Activated T-helper 17 cell treated with anti-CD3 and anti-CD28 coated beads, Interleukin-2, amount 50 U/mL, for 72 hours (primary cell): ENCODE measurements around the gene RTN1. TPM values are rescaled to one million over a fixed set of nuclear protein-coding genes. Genes with fewer than 3 reads are reported as not detected.

ENCODE experiments used
- ATAC-seq: fragments of 150-1000 bp; cut with Tn5 transposase; replicated peaks from 2 replicates; pipeline ENCODE4 v1.10.0; 2021; ENCODE audit warnings: mild to moderate bottlenecking, moderate library complexity
- H3K27ac Mint-ChIP-seq: one replicate; pipeline ENCODE4 v1.8.0; 2022; ENCODE audit warnings: mixed read lengths
- H3K27me3 Mint-ChIP-seq: one replicate; pipeline ENCODE4 v1.8.0; 2022; ENCODE audit warnings: mixed read lengths
- H3K36me3 Mint-ChIP-seq: one replicate; pipeline ENCODE4 v1.8.0; 2022; ENCODE audit warnings: low read depth, mild to moderate bottlenecking, mixed read lengths
- H3K4me1 Mint-ChIP-seq: one replicate; pipeline ENCODE4 v1.8.0; 2022; ENCODE audit warnings: mixed read lengths
- H3K4me3 Mint-ChIP-seq: one replicate; pipeline ENCODE4 v1.8.0; 2022; ENCODE audit warnings: mild to moderate bottlenecking, mixed read lengths
- H3K9me3 Mint-ChIP-seq: one replicate; pipeline ENCODE4 v1.8.0; 2022; ENCODE audit warnings: mixed read lengths
- total RNA-seq, 2 donors: library from RNA; stranded (reverse); gene quantifications; one replicate each; pipeline ENCODE4 v1.2.3, GENCODE V29; 2022

Gene RTN1
- total RNA-seq, 2 donors from 2014 or later, result not detected

DNA sequence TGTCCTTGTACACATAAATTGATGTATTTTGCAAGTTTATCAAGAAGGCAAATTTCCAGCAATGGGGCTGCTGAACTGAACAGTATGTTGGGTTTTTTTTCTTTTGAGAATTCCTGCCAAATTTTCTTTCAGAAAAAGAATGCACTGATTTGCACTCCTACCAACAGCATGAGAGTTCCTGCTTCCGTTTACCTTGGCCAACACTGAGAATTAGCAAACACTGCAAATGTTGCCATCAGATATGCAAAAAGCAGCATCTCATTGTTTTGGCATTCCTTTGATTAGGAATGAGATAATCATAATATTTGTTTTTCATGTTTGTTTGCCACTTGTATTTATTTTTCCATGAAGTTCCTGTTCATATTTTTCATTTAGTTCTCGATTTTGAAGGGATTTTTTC is 82.4 kb downstream of the RTN1 start:
- no peak overlapping the region for H3K27ac Mint-ChIP-seq
- no peaks in the 10 kb centered on the region for H3K4me1 Mint-ChIP-seq
- no peaks in the 10 kb centered on the region for H3K36me3 Mint-ChIP-seq
- no peaks in the 10 kb centered on the region for H3K9me3 Mint-ChIP-seq
- H3K4me3 Mint-ChIP-seq, result no peak overlapping the region
- H3K27me3 Mint-ChIP-seq, result peaks cover 4% of the 10 kb centered on the region
- no peak for ATAC-seq

- H3K9me3 Mint-ChIP-seq, result no peaks in the 10 kb centered on the region
- H3K4me1 Mint-ChIP-seq, result no peaks in the 10 kb centered on the region
- peaks cover 4% of the 10 kb centered on the region for H3K27me3 Mint-ChIP-seq
- H3K36me3 Mint-ChIP-seq, result no peaks in the 10 kb centered on the region
- ATAC-seq, result no peak
- no peak overlapping the region for H3K4me3 Mint-ChIP-seq
- H3K27ac Mint-ChIP-seq, result no peak overlapping the region
Measured at GRCh38 chr14:59787045-59787674, 83.4 kb downstream of the RTN1 start.

DNA sequence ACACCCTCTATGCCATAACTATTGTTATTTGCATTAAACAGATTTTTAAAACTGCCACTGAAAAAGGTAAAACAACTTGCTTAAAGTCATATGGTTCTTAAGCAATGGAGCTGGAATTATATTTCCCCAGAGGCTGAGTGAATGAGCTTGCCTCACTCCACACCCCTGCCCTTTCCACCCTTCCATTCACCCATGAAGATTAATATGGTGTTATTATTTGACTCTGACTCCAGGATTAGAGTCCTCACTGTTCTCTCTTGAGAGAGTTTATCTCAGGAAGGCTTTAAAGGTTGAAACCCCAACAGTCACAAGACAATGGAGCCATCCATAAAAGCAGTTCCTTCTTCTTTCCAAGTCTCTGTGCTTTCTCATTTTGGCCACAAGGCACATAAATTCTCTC is 84.9 kb downstream of the RTN1 start:
- H3K4me3 Mint-ChIP-seq, result no peak overlapping the region
- H3K36me3 Mint-ChIP-seq, result no peaks in the 10 kb centered on the region
- no peaks in the 10 kb centered on the region for H3K4me1 Mint-ChIP-seq
- no peaks in the 10 kb centered on the region for H3K27me3 Mint-ChIP-seq
- ATAC-seq, result no peak
- no peaks in the 10 kb centered on the region for H3K9me3 Mint-ChIP-seq
- H3K27ac Mint-ChIP-seq, result no peak overlapping the region

GRCh38 chr14:59782760-59783159 is 87.8 kb downstream of the RTN1 start:
- Mint-ChIP-seq H3K4me3 (no peak overlapping the region), H3K4me1 (no peaks in the 10 kb centered on the region), H3K27ac (no peak overlapping the region), H3K27me3 (peaks cover 11% of the 10 kb centered on the region), H3K36me3 (no peaks in the 10 kb centered on the region), H3K9me3 (no peaks in the 10 kb centered on the region)
- ATAC-seq, result no peak

DNA sequence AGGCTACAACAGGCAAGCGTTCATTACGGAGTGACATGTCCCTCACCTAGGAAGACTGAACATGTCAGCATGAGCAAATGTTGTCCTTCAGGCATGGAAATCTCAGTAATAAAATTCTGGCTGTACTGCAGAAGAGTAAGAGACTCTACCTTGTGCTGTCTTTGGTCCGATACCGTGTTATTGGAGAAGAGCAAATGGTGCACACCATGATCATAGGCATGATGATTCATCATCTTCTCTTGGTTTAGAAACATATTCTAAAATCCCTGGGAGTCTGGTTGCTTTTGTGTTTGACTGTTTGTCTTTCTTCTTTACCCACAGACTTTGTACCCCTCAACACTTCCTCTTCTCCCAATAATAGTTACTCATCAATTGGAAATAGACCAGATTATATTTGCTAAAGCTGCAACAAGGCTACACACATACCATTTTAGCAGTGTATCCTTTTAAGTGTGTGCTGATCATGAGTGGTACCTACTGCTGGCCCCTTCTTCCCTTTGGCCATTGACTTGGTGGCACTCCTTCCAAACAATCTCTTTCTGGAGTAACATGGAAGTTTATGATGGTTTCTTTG is 93.5 kb downstream of the RTN1 start:
- H3K27ac Mint-ChIP-seq, result no peak overlapping the region
- no peaks in the 10 kb centered on the region for H3K36me3 Mint-ChIP-seq
- H3K4me3 Mint-ChIP-seq, result no peak overlapping the region
- ATAC-seq, result no peak
- peaks cover 12% of the 10 kb centered on the region for H3K27me3 Mint-ChIP-seq
- H3K9me3 Mint-ChIP-seq, result no peaks in the 10 kb centered on the region
- no peaks in the 10 kb centered on the region for H3K4me1 Mint-ChIP-seq

DNA sequence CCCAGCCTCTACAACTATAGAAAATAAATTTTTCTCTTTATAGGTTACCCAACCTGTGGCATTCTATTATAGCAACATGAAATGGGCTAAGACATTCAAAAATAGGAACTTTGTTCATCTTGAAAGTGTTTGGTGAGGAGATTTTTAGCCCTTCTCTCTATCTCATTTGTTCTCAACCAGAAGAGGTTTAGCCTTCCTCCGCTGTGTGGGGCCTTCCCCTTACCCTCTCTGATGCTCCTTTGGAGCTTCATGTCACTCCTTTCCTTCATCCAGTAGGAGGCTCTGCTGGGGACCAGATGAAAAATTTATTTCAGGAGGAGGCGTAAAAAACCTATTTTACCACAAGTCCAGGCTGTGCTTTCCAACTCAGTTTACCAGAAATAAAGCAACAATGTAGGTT is 94.1 kb downstream of the RTN1 start:
- H3K4me1 Mint-ChIP-seq, result no peaks in the 10 kb centered on the region
- H3K9me3 Mint-ChIP-seq, result no peaks in the 10 kb centered on the region
- no peaks in the 10 kb centered on the region for H3K36me3 Mint-ChIP-seq
- H3K27ac Mint-ChIP-seq, result no peak overlapping the region
- H3K27me3 Mint-ChIP-seq, result peaks cover 12% of the 10 kb centered on the region
- H3K4me3 Mint-ChIP-seq, result no peak overlapping the region
- no peak for ATAC-seq

DNA sequence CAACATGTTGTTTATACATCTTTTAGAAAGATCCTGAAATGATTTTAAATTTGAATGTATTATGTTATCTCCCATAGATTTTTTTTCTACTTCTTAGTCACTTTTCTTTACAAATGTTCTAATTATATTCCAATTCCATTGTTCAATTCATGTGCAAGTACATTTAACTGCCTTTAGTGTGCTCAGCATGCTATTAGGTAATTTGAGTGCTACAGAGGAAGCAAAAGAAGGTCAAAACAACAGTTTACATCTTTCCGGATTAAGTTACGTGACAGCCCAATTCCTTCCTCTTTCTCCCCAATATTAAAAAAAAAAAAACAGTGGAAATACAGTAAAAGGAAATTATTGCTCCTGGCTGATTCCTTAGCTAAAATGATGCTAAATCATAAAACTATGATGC is 98.3 kb downstream of the RTN1 start:
- no peaks in the 10 kb centered on the region for H3K4me1 Mint-ChIP-seq
- no peaks in the 10 kb centered on the region for H3K36me3 Mint-ChIP-seq
- H3K27ac Mint-ChIP-seq, result no peak overlapping the region
- H3K9me3 Mint-ChIP-seq, result no peaks in the 10 kb centered on the region
- H3K4me3 Mint-ChIP-seq, result no peak overlapping the region
- H3K27me3 Mint-ChIP-seq, result peaks cover 6% of the 10 kb centered on the region
- ATAC-seq, result no peak

DNA sequence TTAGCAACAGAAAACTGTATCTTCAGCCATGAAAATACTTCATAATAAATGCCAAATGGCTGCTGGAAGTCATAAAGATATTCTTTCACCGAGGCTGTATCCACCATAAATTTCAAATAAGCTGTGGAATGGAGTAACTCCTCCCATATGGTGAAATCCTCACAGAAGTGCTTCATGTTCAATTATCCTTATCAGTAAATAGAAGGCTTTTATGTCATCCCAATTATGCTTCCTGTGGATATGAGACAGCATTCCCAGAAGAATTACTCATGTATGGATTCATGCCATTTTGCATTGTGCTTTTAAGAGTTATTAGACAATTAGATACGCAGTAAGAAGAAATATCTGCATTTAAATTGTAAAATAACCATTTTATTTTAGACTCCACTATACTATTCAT is 99.0 kb downstream of the RTN1 start:
- no peak overlapping the region for H3K27ac Mint-ChIP-seq
- no peaks in the 10 kb centered on the region for H3K36me3 Mint-ChIP-seq
- no peak for ATAC-seq

DNA sequence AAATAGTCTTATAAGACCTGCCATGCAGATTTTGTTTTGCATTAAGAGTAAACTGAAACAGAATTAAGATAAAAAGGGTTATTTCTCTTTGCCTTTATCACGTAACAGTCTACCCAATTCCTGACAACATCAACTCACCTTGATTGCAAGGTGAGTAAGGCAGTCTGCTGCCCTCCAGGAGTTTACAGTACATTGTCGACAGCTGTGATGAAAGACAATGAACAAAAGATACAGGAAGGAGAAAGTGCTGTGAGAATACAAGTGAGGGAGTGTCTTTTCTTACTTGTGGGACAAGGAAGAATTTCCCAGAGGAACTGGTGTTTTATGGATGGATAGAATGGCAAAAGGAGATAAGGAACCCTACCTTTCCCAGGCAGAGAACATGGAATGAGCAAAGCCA is 101.0 kb downstream of the RTN1 start:
- ATAC-seq, result no peak
- H3K27ac Mint-ChIP-seq, result no peak overlapping the region
- H3K27me3 Mint-ChIP-seq, result peaks cover 6% of the 10 kb centered on the region
- H3K9me3 Mint-ChIP-seq, result no peaks in the 10 kb centered on the region
- H3K4me3 Mint-ChIP-seq, result no peak overlapping the region
- no peaks in the 10 kb centered on the region for H3K4me1 Mint-ChIP-seq
- no peaks in the 10 kb centered on the region for H3K36me3 Mint-ChIP-seq

More for the DNA sequence above, 99.0 kb downstream of the RTN1 start:
- no peaks in the 10 kb centered on the region for H3K4me1 Mint-ChIP-seq
- H3K27me3 Mint-ChIP-seq, result peaks cover 6% of the 10 kb centered on the region
- H3K4me3 Mint-ChIP-seq, result no peak overlapping the region
- H3K9me3 Mint-ChIP-seq, result no peaks in the 10 kb centered on the region

GRCh38 chr14:59768855-59769375 is 101.7 kb downstream of the RTN1 start:
- Mint-ChIP-seq H3K36me3 (no peaks in the 10 kb centered on the region), H3K4me1 (no peaks in the 10 kb centered on the region), H3K4me3 (no peak overlapping the region), H3K27me3 (peaks cover 7% of the 10 kb centered on the region), H3K27ac (no peak overlapping the region), H3K9me3 (no peaks in the 10 kb centered on the region)
- ATAC-seq, result no peak

GRCh38 chr14:59761851-59762250 is 108.7 kb downstream of the RTN1 start:
- H3K4me3 Mint-ChIP-seq, result no peak overlapping the region
- no peaks in the 10 kb centered on the region for H3K36me3 Mint-ChIP-seq
- ATAC-seq, result no peak
- no peaks in the 10 kb centered on the region for H3K9me3 Mint-ChIP-seq
- H3K4me1 Mint-ChIP-seq, result no peaks in the 10 kb centered on the region
- H3K27ac Mint-ChIP-seq, result no peak overlapping the region
- H3K27me3 Mint-ChIP-seq, result peaks cover 10% of the 10 kb centered on the region

DNA sequence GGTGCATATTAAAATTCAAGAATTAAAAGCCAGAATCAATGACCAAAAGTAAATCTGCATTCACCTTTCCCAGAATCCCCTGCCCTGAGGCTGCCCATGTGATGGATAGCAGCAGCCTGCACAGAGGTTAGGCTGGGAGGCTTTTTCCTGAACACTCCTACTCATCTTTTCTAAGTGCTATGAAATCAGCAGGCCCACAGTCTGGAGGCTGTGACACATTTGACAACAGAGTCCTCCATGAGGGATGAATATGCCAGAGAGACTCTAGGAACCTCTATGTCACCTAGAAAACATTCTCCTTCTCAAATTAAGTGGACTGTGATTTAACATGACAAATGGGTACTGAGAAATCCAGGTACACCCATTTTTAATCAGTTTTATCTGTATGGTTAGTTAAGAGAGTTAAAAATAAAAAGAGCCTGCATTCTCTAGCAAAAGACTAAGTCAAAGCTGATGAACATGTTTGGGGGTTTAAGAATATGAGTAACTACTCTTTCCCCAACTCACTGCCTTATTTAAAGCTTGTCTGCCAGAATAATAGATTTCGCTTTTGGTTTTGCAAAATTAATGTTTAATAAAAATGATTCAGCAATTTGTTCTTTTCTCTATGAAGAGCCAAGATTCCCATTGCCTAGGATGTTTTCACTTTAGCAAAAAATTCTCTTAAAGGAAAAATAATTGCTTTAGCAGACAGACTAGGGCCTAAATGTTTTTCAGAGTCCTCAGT is 115.0 kb downstream of the RTN1 start:
- peaks cover 11% of the 10 kb centered on the region for H3K27me3 Mint-ChIP-seq
- no peaks in the 10 kb centered on the region for H3K4me1 Mint-ChIP-seq
- H3K9me3 Mint-ChIP-seq, result no peaks in the 10 kb centered on the region
- no peak overlapping the region for H3K4me3 Mint-ChIP-seq
- ATAC-seq, result no peak
- H3K36me3 Mint-ChIP-seq, result no peaks in the 10 kb centered on the region
- no peak overlapping the region for H3K27ac Mint-ChIP-seq

DNA sequence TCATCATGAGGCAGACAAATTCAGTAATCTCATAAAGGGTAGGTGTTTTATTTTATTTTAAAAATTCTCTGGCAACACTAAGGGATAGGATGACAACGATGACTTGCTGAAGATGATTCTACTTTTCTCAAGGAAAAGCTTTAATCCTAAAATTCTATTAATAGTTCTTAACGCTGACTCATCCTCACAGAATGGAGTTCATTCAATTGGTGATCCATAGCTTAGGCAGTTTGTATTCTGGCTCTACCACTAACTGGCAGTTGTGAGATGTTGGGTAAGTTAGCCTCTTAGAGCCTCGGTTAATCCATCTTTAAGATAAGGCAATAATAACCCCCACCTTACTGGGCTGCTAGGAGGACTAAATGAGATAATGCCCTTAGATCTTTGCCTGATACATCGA is 116.3 kb downstream of the RTN1 start:
- Mint-ChIP-seq H3K36me3 (no peaks in the 10 kb centered on the region), H3K9me3 (no peaks in the 10 kb centered on the region), H3K27me3 (peaks cover 11% of the 10 kb centered on the region), H3K4me3 (no peak overlapping the region), H3K27ac (no peak overlapping the region), H3K4me1 (no peaks in the 10 kb centered on the region)
- ATAC-seq, result no peak

DNA sequence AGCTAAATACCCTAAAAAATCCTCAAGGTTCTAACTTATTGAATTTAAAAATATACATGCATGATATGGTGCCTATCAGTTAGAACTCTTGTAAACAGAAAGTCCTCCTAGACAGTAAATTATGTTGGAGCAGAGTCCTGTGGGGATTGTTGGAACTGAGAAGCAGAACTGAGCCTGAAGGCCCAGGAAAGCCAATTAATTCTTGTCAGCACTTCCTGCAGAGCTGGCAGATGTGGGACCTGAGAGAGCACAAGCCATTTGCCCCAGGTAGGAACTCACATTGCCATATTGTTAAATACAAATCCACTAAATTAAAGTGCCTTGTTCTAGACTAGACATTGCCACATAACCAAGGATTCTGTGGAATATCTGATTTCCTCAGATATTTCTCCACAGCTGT is 117.1 kb downstream of the RTN1 start:
- Mint-ChIP-seq H3K4me3 (no peak overlapping the region), H3K36me3 (no peaks in the 10 kb centered on the region), H3K9me3 (no peaks in the 10 kb centered on the region), H3K27ac (no peak overlapping the region), H3K4me1 (no peaks in the 10 kb centered on the region), H3K27me3 (peaks cover 11% of the 10 kb centered on the region)
- no peak for ATAC-seq

GRCh38 chr14:59751578-59751977 is 119.0 kb downstream of the RTN1 start:
- no peaks in the 10 kb centered on the region for H3K4me1 Mint-ChIP-seq
- H3K27ac Mint-ChIP-seq, result no peak overlapping the region
- H3K4me3 Mint-ChIP-seq, result no peak overlapping the region
- H3K27me3 Mint-ChIP-seq, result peaks cover 8% of the 10 kb centered on the region
- ATAC-seq, result no peak
- no peaks in the 10 kb centered on the region for H3K9me3 Mint-ChIP-seq
- H3K36me3 Mint-ChIP-seq, result no peaks in the 10 kb centered on the region
